Astrocyte of the cerebellum (primary cell): ENCODE data around the gene PDE10A.

Experiments used
- DNase-seq: peaks from one replicate; pipeline ENCODE4 v3.0.0-alpha.2; 2011; ENCODE audit warnings: low read depth
- H3K4me3 ChIP-seq: 2 replicates; pipeline ENCODE4 v1.5.1; 2011; ENCODE audit warnings: mild to moderate bottlenecking, low read depth, low read length, moderate library complexity
- in situ Hi-C: cut with HindIII; loops from 2 replicates; pipeline ENCODE4 v1.10.0; 2017; ENCODE audit warnings: low sequenced_read_pairs
- TF ChIP-seq, protein P1 (sequence below): IDR thresholded peaks from 2 replicates; pipeline ENCODE4 v1.5.1; 2012; ENCODE audit warnings: low read length, low read depth, moderate library complexity, mild to moderate bottlenecking; ENCODE audit errors: missing control alignments

The PDE10A gene

DNA sequence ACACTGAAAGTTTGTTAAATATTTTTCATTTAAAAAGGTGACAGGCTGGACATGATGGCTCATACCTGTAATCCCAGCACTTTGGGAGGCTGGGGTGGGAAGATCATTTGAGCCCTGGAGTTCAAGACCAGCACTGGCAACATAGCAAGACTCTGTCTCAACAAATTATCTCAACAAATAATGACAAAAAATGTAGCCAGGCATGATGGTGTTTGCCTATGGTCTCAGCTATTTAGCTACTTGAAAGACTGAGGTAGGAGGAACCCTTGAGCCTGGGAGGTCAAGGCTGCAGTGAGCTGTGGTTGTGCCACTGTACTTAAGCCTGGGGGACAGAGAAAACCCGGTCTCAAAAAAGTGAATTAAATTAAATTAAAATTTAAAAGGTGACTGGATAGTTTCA lies 297.7 kb downstream of the PDE10A start:
- no peak overlapping the region for H3K4me3 ChIP-seq
- DNase-seq, result no peak
- TF ChIP-seq, protein P1, sequence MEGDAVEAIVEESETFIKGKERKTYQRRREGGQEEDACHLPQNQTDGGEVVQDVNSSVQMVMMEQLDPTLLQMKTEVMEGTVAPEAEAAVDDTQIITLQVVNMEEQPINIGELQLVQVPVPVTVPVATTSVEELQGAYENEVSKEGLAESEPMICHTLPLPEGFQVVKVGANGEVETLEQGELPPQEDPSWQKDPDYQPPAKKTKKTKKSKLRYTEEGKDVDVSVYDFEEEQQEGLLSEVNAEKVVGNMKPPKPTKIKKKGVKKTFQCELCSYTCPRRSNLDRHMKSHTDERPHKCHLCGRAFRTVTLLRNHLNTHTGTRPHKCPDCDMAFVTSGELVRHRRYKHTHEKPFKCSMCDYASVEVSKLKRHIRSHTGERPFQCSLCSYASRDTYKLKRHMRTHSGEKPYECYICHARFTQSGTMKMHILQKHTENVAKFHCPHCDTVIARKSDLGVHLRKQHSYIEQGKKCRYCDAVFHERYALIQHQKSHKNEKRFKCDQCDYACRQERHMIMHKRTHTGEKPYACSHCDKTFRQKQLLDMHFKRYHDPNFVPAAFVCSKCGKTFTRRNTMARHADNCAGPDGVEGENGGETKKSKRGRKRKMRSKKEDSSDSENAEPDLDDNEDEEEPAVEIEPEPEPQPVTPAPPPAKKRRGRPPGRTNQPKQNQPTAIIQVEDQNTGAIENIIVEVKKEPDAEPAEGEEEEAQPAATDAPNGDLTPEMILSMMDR, result no peak
- in situ Hi-C loops, result no loop called here

GRCh38 chr6:165345700-165346099 lies 317.3 kb downstream of the PDE10A start:
- in situ Hi-C loops, result no loop called here
- DNase-seq, result no peak
- TF ChIP-seq, protein P1, result no peak
- H3K4me3 ChIP-seq, result no peak overlapping the region

GRCh38 chr6:165340532-165340931 lies 322.5 kb downstream of the PDE10A start:
- TF ChIP-seq, protein P1, result no peak

GRCh38 chr6:165325609-165326008 lies 337.4 kb downstream of the PDE10A start:
- TF ChIP-seq, protein P1, result no peak
- in situ Hi-C loops, result no loop called here
- no peak for DNase-seq
- no peak overlapping the region for H3K4me3 ChIP-seq

More at GRCh38 chr6:165340532-165340931, 322.5 kb downstream of the PDE10A start:
- DNase-seq, result no peak
- no peak overlapping the region for H3K4me3 ChIP-seq
- in situ Hi-C loops, result no loop called here

DNA sequence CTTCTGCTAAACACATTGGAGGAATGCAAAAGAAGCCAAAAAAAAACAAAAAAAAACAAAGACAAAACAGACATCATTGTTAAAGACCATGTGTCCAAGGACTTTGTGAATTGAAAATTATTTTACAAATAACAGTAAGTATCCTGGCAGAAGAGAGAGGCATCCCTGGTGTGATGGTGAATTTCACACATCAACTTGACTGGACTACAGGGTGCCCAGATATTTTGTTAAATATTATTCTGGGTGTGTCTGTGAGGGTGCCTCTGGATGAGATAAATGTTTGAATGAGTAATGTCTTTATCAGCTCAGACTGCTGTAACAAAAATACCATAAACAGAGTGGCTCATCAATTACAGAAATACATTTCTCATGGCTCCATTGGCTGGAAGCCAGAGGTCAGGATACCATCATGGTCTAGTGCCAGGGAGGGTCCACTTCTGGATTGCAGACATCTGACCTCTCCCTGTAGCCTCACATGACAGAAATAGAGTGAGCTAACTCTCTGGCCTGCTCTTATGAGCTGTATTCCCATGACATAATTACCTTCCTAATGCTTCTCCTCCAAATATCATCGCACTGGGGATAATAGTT lies 341.4 kb downstream of the PDE10A start:
- in situ Hi-C loops, result no loop called here
- TF ChIP-seq, protein P1, result no peak
- DNase-seq, result no peak

DNA sequence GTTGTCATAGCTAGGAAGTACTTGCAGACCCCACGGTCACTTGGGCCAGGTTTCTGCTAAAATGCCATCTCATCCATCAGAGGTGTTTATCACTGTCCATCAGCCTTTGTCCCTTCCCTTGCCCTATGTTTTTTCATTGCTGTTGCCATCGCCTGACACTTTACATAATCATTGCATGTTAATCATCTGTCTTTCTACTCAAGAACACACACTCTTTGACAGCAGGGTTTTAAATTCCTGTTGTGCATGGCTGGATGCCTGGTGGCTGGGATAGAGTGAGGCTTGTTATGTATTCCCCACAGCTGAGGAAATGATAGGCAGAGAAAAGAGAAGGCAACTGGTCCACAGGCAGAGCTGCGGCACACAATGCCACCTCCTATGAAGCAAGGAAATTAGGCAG lies 341.9 kb downstream of the PDE10A start:
- in situ Hi-C loops, result no loop called here
- DNase-seq, result no peak
- TF ChIP-seq, protein P1, result no peak

More for the DNA sequence above, 341.4 kb downstream of the PDE10A start:
- no peak overlapping the region for H3K4me3 ChIP-seq

More for the DNA sequence above, 341.9 kb downstream of the PDE10A start:
- H3K4me3 ChIP-seq, result no peak overlapping the region
